IMR-90 (cell line): ENCODE data around the gene SOCS4. TPM values are rescaled to one million over a fixed set of nuclear protein-coding genes. Genes with fewer than 3 reads are reported as not detected.

Experiments
- ATAC-seq: fragments of 200-7000 bp; cut with Tn5 transposase; 2 replicates; pipeline ENCODE4 v1.9.1; 2020; ENCODE audit warnings: low read depth, mild to moderate bottlenecking, moderate library complexity
- BruUV-seq: library from RNA; stranded (reverse); fragments of 400-500 nt; replicated peaks from 2 replicates; lab custom pipeline; 2021; lab: Mats Ljungman, UMichigan
- CTCF ChIA-PET: fragments of 300-600 bp; formaldehyde crosslinking; extraction: SDS; loops from one replicate; lab custom pipeline; 2021; ENCODE audit warnings: antibody characterized with exemption; lab: Yijun Ruan, JAX
- POLR2A ChIA-PET: fragments of 300-600 bp; sonication (Branson Sonifier 250); formaldehyde crosslinking; loops from one replicate; lab custom pipeline; 2022; ENCODE audit warnings: antibody characterized with exemption; ENCODE audit not compliant: unreplicated experiment; lab: Charles Lee
- DNase-seq: peaks from one replicate; pipeline ENCODE4 v3.0.0; 2013
- H2AFZ ChIP-seq: replicated peaks from 2 replicates; pipeline ENCODE3; 2013; ENCODE audit warnings: low read length, mild to moderate bottlenecking; ENCODE audit not compliant: poor library complexity
- H2AK5ac ChIP-seq: 2 replicates; pipeline ENCODE4 v1.6.1; 2013; ENCODE audit warnings: low read depth, low read length, inconsistent platforms
- H2AK9ac ChIP-seq: replicated peaks from 2 replicates; pipeline ENCODE3; 2013; ENCODE audit warnings: mild to moderate bottlenecking, low read depth, low read length, moderate library complexity; ENCODE audit not compliant: poor library complexity
- H2BK120ac ChIP-seq: 2 replicates; pipeline ENCODE4 v1.6.1; 2013; ENCODE audit warnings: low read depth, low read length, inconsistent platforms
- H2BK15ac ChIP-seq: 3 replicates; pipeline ENCODE4 v1.6.1; 2013; ENCODE audit warnings: low read depth, low read length, inconsistent platforms
- H2BK20ac ChIP-seq: 2 replicates; pipeline ENCODE4 v1.6.1; 2013; ENCODE audit warnings: low read depth, mild to moderate bottlenecking, inconsistent platforms, low read length, moderate library complexity
- H2BK5ac ChIP-seq: 2 replicates; pipeline ENCODE4 v1.6.1; 2013; ENCODE audit warnings: mild to moderate bottlenecking, low read depth, low read length, inconsistent platforms; ENCODE audit not compliant: poor library complexity, severe bottlenecking
- H3K14ac ChIP-seq: replicated peaks from 2 replicates; pipeline ENCODE4 v1.6.1; 2013; ENCODE audit warnings: low read depth, low read length, inconsistent platforms
- H3K18ac ChIP-seq: 2 replicates; pipeline ENCODE4 v1.6.1; 2013; ENCODE audit warnings: low read depth, low read length, control low read depth
- H3K23ac ChIP-seq: 2 replicates; pipeline ENCODE4 v1.6.1; 2013; ENCODE audit warnings: low read depth, low read length, inconsistent platforms
- H3K27ac ChIP-seq: 2 replicates; pipeline ENCODE4 v1.5.1; 2013; ENCODE audit warnings: mild to moderate bottlenecking, control low read depth, low read length; ENCODE audit not compliant: insufficient read depth
- H3K27me3 ChIP-seq: 2 replicates; pipeline ENCODE4 v1.6.1; 2013; ENCODE audit warnings: low read length; ENCODE audit not compliant: control insufficient read depth, insufficient read depth
- H3K36me3 ChIP-seq: 2 replicates; pipeline ENCODE4 v1.6.1; 2013; ENCODE audit warnings: low read length, mixed read lengths; ENCODE audit not compliant: control insufficient read depth, insufficient read depth
- H3K4ac ChIP-seq: 2 replicates; pipeline ENCODE4 v1.6.1; 2013; ENCODE audit warnings: low read depth, low read length, inconsistent platforms
- H3K4me1 ChIP-seq: 2 replicates; pipeline ENCODE4 v1.6.1; 2013; ENCODE audit warnings: low read length, mixed read lengths; ENCODE audit not compliant: control insufficient read depth, insufficient read depth
- H3K4me2 ChIP-seq: 2 replicates; pipeline ENCODE4 v1.6.1; 2013; ENCODE audit warnings: low read depth, mild to moderate bottlenecking, control low read depth, low read length, moderate library complexity
- H3K4me3 ChIP-seq: 2 replicates; pipeline ENCODE4 v1.5.1; 2013; ENCODE audit warnings: low read depth, mild to moderate bottlenecking, control low read depth, low read length, moderate library complexity; ENCODE audit not compliant: insufficient read depth
- H3K56ac ChIP-seq: 2 replicates; pipeline ENCODE4 v1.6.1; 2013; ENCODE audit warnings: low read length, inconsistent platforms; ENCODE audit not compliant: insufficient read depth; ENCODE audit errors: extremely low read depth
- H3K79me1 ChIP-seq, 2 experiments: 2 replicates each; pipeline ENCODE4 v1.6.1; 2013; ENCODE audit warnings: low read length in 2 of 2, inconsistent platforms in 1 of 2, low read depth in 1 of 2
- H3K9ac ChIP-seq: 2 replicates; pipeline ENCODE4 v1.6.1; 2013; ENCODE audit warnings: low read depth, low read length, control low read depth
- H3K9me1 ChIP-seq: 2 replicates; pipeline ENCODE4 v1.6.1; 2013; ENCODE audit warnings: low read length, inconsistent platforms; ENCODE audit not compliant: insufficient read depth
- H3K9me3 ChIP-seq: 2 replicates; pipeline ENCODE4 v1.6.1; 2013; ENCODE audit warnings: low read length; ENCODE audit not compliant: control insufficient read depth, insufficient read depth
- H4K20me1 ChIP-seq: 2 replicates; pipeline ENCODE4 v1.6.1; 2013; ENCODE audit warnings: low read length, inconsistent platforms; ENCODE audit not compliant: insufficient read depth
- H4K5ac ChIP-seq: 2 replicates; pipeline ENCODE4 v1.6.1; 2013; ENCODE audit warnings: mild to moderate bottlenecking, low read depth, low read length, control low read depth
- H4K8ac ChIP-seq, 2 experiments: 2 replicates each; pipeline ENCODE4 v1.6.1; 2013; ENCODE audit warnings: low read depth in 2 of 2, low read length in 2 of 2, control low read depth in 1 of 2, inconsistent platforms in 1 of 2
- H4K91ac ChIP-seq: 2 replicates; pipeline ENCODE4 v1.6.1; 2013; ENCODE audit warnings: low read depth, low read length, inconsistent platforms; ENCODE audit not compliant: insufficient read depth
- BHLHE40 ChIP-seq: fragments of 150-350 bp; IDR thresholded peaks from 2 replicates; pipeline ENCODE4 v1.6.1; 2016; ENCODE audit warnings: mild to moderate bottlenecking, low read depth, low read length
- CTCF ChIP-seq: conservative IDR thresholded peaks from 2 replicates; pipeline ENCODE4 v1.5.1; 2012; ENCODE audit warnings: mild to moderate bottlenecking, low read depth, low read length, improper control_type of control experiment
- FOS ChIP-seq: fragments of 150-350 bp; IDR thresholded peaks from 2 replicates; pipeline ENCODE4 v1.6.1; 2016; ENCODE audit warnings: low read depth, low read length
- RAD21 ChIP-seq: IDR thresholded peaks from 2 replicates; pipeline ENCODE4 v1.6.1; 2012; ENCODE audit warnings: low read length, improper control_type of control experiment
- WGBS, 2 experiments: methylation state at CpG; one replicate each; pipeline versions ENCODE4 v1.1.5 to v1.1.7; 2013; ENCODE audit warnings: missing lambda C conversion rate in 2 of 2; ENCODE audit not compliant: insufficient read length in 1 of 2; ENCODE audit errors: extremely low coverage in 2 of 2; 5-methylcytosine and 5-hydroxymethylcytosine counted together
- dilution Hi-C: fragments of 300-500 bp; cut with HindIII; formaldehyde crosslinking; loops from one replicate; pipeline ENCODE4 v1.14.3; 2018; ENCODE audit warnings: low sequenced_read_pairs; ENCODE audit not compliant: unreplicated experiment
- in situ Hi-C: fragments of 300-500 bp; cut with MboI; formaldehyde crosslinking; loops from 3 replicates; pipeline ENCODE4 v1.14.3; 2019; ENCODE audit warnings: low sequenced_read_pairs, inconsistent platforms, mixed read lengths
- intact Hi-C: fragments of 100-400 bp; cut with micrococcal nuclease; formaldehyde crosslinking; loops from 2 replicates; pipeline ENCODE4 v1.10.0; 2022
- polyA plus RNA-seq, 3 experiments: library from polyadenylated mRNA; depleted of rRNA; stranded (reverse); fragments of >200 nt; gene quantifications; 2 replicates each; pipeline ENCODE4 v1.2.3, GENCODE V29; 2012; ENCODE audit warnings: low replicate concordance in 1 of 3
- total RNA-seq: library from RNA; depleted of rRNA; stranded (reverse); fragments of >200 nt; gene quantifications from 2 replicates; pipeline ENCODE4 v1.2.3, GENCODE V29; 2012

SOCS4 gene
- total and polyA plus RNA-seq, 2 of the 4 experiments (the other 2 are of a cell fraction) = 4.6 to 12.7 TPM

DNA sequence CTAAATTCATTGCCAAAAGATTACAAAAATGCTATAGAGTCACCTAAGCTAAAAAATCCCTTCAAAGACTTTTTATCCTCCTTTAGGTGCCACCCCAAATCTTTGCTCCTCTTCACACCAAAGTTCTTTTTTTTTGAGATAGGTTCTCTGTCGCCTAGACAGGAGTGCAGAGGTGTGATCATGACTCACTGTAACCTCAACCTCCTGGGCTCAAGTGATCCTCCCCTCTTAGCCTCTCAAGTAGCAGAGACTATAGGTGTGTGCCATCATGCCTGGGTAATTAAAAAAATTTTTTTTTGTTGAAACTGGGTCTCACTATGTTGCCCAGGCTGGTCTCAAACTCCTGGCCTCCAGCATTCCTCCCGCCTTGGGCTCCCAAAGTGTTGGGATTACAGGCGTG lies 48.0 kb upstream of the SOCS4 start:
- Histone ChIP-seq H3K4me3 (no peak overlapping the region), H4K91ac (no peak overlapping the region), H2BK120ac (no peak overlapping the region), H3K4me1 (0 out of 2 replicates have a peak, but pooled peaks cover 2% of the 10 kb centered on the region), H4K5ac (no peak overlapping the region), H3K27ac (no peak overlapping the region), H3K23ac (no peak overlapping the region), H3K56ac (no peak overlapping the region), H2AK9ac (no peak overlapping the region), H3K36me3 (0 out of 2 replicates have a peak, but pooled peaks cover 3% of the 10 kb centered on the region), H3K9me3 (no peaks in the 10 kb centered on the region), H3K9me1 (no peaks in the 10 kb centered on the region), H3K4ac (no peak overlapping the region), H3K4me2 (no peak overlapping the region), H2BK5ac (no peak overlapping the region), H4K8ac (no peak overlapping the region), H2AK5ac (no peak overlapping the region), H2AFZ (no peak overlapping the region), H3K79me1 (no peaks in the 10 kb centered on the region; a peak in 1 of 4 replicates), H3K18ac (no peak overlapping the region), H3K14ac (no peak overlapping the region), H2BK15ac (no peak overlapping the region), H4K20me1 (no peaks in the 10 kb centered on the region), H2BK20ac (no peak overlapping the region), H3K27me3 (no peaks in the 10 kb centered on the region), H3K9ac (no peak overlapping the region)
- DNase-seq (no peak), ATAC-seq (no peak)
- BruUV-seq = no TSS peak
- intact Hi-C loops (loop anchor here (5.0 kb wide), 1 partner anchor 67 kb away; no protein-coding TSS in a partner anchor), in situ Hi-C loops (no loop called here), dilution Hi-C loops (no loop called here)
- POLR2A ChIA-PET = no interaction called here
- CTCF ChIA-PET = no interaction called here
- no CpG with 5 or more reads among the region's 3 CpGs for WGBS, 2 experiments
- TF ChIP-seq FOS (no peak), BHLHE40 (no peak), RAD21 (no peak), CTCF (no peak)
